K562 (cell line): Measurements from ENCODE around the gene ANKRD33. TPM values are rescaled to one million over a fixed set of nuclear protein-coding genes. Genes with fewer than 3 reads are reported as not detected.
A peak's percentile ranks its signal among the peaks of the same experiment; 100 is the strongest.

Experiments used
- ATAC-seq: fragments of 200-7000 bp; cut with Tn5 transposase; 3 replicates; pipeline ENCODE4 v1.9.1; 2020; ENCODE audit warnings: moderate library complexity
- BruUV-seq: library from RNA; stranded (reverse); fragments of 400-500 nt; replicated peaks from 2 replicates; lab custom pipeline; 2021; lab: Mats Ljungman, UMichigan
- CTCF ChIA-PET: fragments of 300-600 bp; formaldehyde crosslinking; extraction: SDS; loops from one replicate; lab custom pipeline; 2021; ENCODE audit warnings: low intra/inter-chr PET ratio; lab: Yijun Ruan, JAX
- POLR2A ChIA-PET: fragments of 300-600, 350-650 bp; sonication (Branson Sonifier 250); formaldehyde crosslinking; extraction: SDS; loops from one replicate; lab custom pipeline; 2021; ENCODE audit warnings: antibody characterized with exemption, inconsistent platforms; lab: Yijun Ruan, JAX
- DNase-seq, 4 experiments: peaks; one replicate each; pipeline versions ENCODE4 v3.0.0 to v3.0.0-alpha.2; 2011 to 2018; ENCODE audit warnings: low spot score in 3 of 4, mixed read lengths in 3 of 4; ENCODE audit errors: extremely low read depth in 1 of 4
- FAIRE-seq: peaks from 2 replicates; lab custom pipeline; 2011; peaks lifted over from hg19 to GRCh38; lab: Jason Lieb, UNC
- H2AFZ ChIP-seq: 2 replicates; pipeline ENCODE4 v1.6.0; 2011; ENCODE audit warnings: low read depth, low read length, control low read depth, inconsistent platforms
- H3K27ac ChIP-seq: fragments of 200-600 bp; 3 replicates; pipeline ENCODE4 v1.8.0; 2011; ENCODE audit warnings: low read depth, mild to moderate bottlenecking, control low read depth, inconsistent platforms, low read length, moderate library complexity, mixed read lengths; ENCODE audit errors: extremely low read depth
- H3K27me3 ChIP-seq, 2 experiments: fragments of 300-600 bp in 1 of 2; 2 replicates in 1 of 2; 3 replicates in 1 of 2; pipeline versions ENCODE4 v1.6.0 to v1.8.0; 2011; ENCODE audit warnings: inconsistent platforms in 2 of 2, low read length in 2 of 2, mild to moderate bottlenecking in 1 of 2, mixed read lengths in 1 of 2, moderate library complexity in 1 of 2; ENCODE audit not compliant: control insufficient read depth in 2 of 2, insufficient read depth in 2 of 2
- H3K36me3 ChIP-seq: fragments of 300-600 bp; 3 replicates; pipeline ENCODE4 v1.8.0; 2011; ENCODE audit warnings: mild to moderate bottlenecking, low read length, inconsistent platforms; ENCODE audit not compliant: control insufficient read depth, insufficient read depth
- H3K4me1 ChIP-seq, 2 experiments: fragments of 200-600 bp in 1 of 2; replicated peaks in 1 of 2; 2 replicates in 1 of 2; 3 replicates in 1 of 2; pipeline versions ENCODE4 v1.5.1 to v1.8.0; 2011; ENCODE audit warnings: inconsistent platforms in 2 of 2, low read length in 2 of 2, mild to moderate bottlenecking in 1 of 2, mixed read lengths in 1 of 2, moderate library complexity in 1 of 2; ENCODE audit not compliant: control insufficient read depth in 2 of 2, insufficient read depth in 2 of 2
- H3K4me2 ChIP-seq: 2 replicates; pipeline ENCODE4 v1.6.1; 2011; ENCODE audit warnings: low read length, control low read depth, inconsistent platforms, mixed read lengths; ENCODE audit not compliant: insufficient read depth
- H3K4me3 ChIP-seq: fragments of 200-600 bp; sonication (generic), shearing (Covaris generic); 2 replicates; pipeline ENCODE4 v1.5.1; 2016; ENCODE audit warnings: control low read depth, inconsistent platforms
- H3K79me2 ChIP-seq: fragments of 200-600 bp; 3 replicates; pipeline ENCODE4 v1.8.0; 2011; ENCODE audit warnings: low read length, inconsistent platforms; ENCODE audit not compliant: control insufficient read depth, insufficient read depth
- H3K9ac ChIP-seq, 2 experiments: 2 replicates each; pipeline versions ENCODE4 v1.6.0 to v1.6.1; 2011; ENCODE audit warnings: low read depth in 2 of 2, low read length in 2 of 2, control low read depth in 1 of 2, inconsistent platforms in 1 of 2, mild to moderate bottlenecking in 1 of 2, mixed read lengths in 1 of 2; ENCODE audit not compliant: insufficient read depth in 1 of 2
- H3K9me1 ChIP-seq: one replicate; pipeline ENCODE4 v1.6.0; 2011; ENCODE audit warnings: inconsistent platforms, mild to moderate bottlenecking, low read length, moderate library complexity; ENCODE audit not compliant: control insufficient read depth, insufficient read depth
- H3K9me3 ChIP-seq: replicated peaks from 2 replicates; pipeline ENCODE4 v1.5.1; 2011; ENCODE audit warnings: low read depth, low read length, inconsistent platforms; ENCODE audit not compliant: control insufficient read depth, insufficient read depth
- H4K20me1 ChIP-seq: replicated peaks from 2 replicates; pipeline ENCODE4 v1.6.1; 2011; ENCODE audit warnings: low read length, inconsistent platforms, mixed read lengths; ENCODE audit not compliant: control insufficient read depth, insufficient read depth
- BCOR ChIP-seq: fragments of 450-650 bp; IDR thresholded peaks from 2 replicates; pipeline ENCODE4 v1.6.1; 2016
- C11orf30 ChIP-seq: fragments of 450-650 bp; IDR thresholded peaks from 2 replicates; pipeline ENCODE4 v1.6.1; 2016; ENCODE audit warnings: low read depth, mild to moderate bottlenecking
- CSDE1 ChIP-seq, 2 experiments: fragments of 450-650 bp; IDR thresholded peaks; 2 replicates each; pipeline ENCODE4 v1.6.1; 2016; ENCODE audit warnings: mild to moderate bottlenecking in 1 of 2
- CXXC5 ChIP-seq: fragments of 250-450 bp; sonication (Bioruptor Pico); IDR thresholded peaks from 2 replicates; pipeline ENCODE4 v1.8.0; 2022; ENCODE audit warnings: inconsistent platforms, mild to moderate bottlenecking, moderate library complexity
- DDX20 ChIP-seq: fragments of 450-650 bp; IDR thresholded peaks from 2 replicates; pipeline ENCODE4 v1.6.1; 2016; ENCODE audit warnings: missing genetic modification characterization, low read depth, mild to moderate bottlenecking, missing compliant biosample characterization, moderate library complexity
- DMBX1 ChIP-seq: fragments of 250-450 bp; sonication (Bioruptor Pico); IDR thresholded peaks from 2 replicates; pipeline ENCODE4 v1.8.0; 2022; ENCODE audit warnings: inconsistent platforms, mild to moderate bottlenecking, moderate library complexity, borderline replicate concordance
- ELF2 ChIP-seq: fragments of 250-450 bp; sonication (Bioruptor Pico); IDR thresholded peaks from 2 replicates; pipeline ENCODE4 v1.5.0; 2021; ENCODE audit warnings: mild to moderate bottlenecking
- FOXK2 ChIP-seq, 2 experiments: fragments of 450-650 bp; IDR thresholded peaks in 1 of 2; conservative IDR thresholded peaks in 1 of 2; 2 replicates each; pipeline ENCODE4 v1.6.1; 2016; ENCODE audit warnings: low read depth in 2 of 2, mild to moderate bottlenecking in 1 of 2
- SIX5 ChIP-seq, 2 experiments: IDR thresholded peaks; 2 replicates each; pipeline ENCODE4 v1.6.1; 2011; ENCODE audit warnings: low read length in 2 of 2, borderline replicate concordance in 1 of 2, low read depth in 1 of 2, mild to moderate bottlenecking in 1 of 2, moderate library complexity in 1 of 2; ENCODE audit not compliant: insufficient read depth in 1 of 2
- WGBS: fragments of 100-300 bp; shearing (Covaris generic); methylation state at CpG from one replicate; pipeline ENCODE4 v1.1.6; 2016; ENCODE audit warnings: low coverage, mixed read lengths; ENCODE audit not compliant: insufficient coverage; ENCODE audit errors: missing lambda C conversion rate; 5-methylcytosine and 5-hydroxymethylcytosine counted together
- in situ Hi-C: fragments of 300-500 bp; cut with MboI; formaldehyde crosslinking; loops from 4 replicates; pipeline ENCODE4 v1.15.0; 2018; ENCODE audit warnings: inconsistent platforms, mixed read lengths
- intact Hi-C: fragments of 100-400 bp; cut with micrococcal nuclease; formaldehyde crosslinking; loops from 2 replicates; pipeline ENCODE4 v1.14.2; 2022
- polyA plus RNA-seq, 8 experiments: library from polyadenylated mRNA; depleted of rRNA in 4 of 8; stranded (reverse) in 5 of 8; unstranded in 3 of 8; fragments of >200 nt; fragmentation: Nextera tagmentation in 2 of 8; fragmentation: Illumina TruSeq in 1 of 8; extraction: Ambion mirVana in 2 of 8; extraction: Trizol in 1 of 8; gene quantifications; 2 replicates each; pipeline versions ENCODE4 v1.2.1 to v1.2.3, GENCODE V29; 2011 to 2014; ENCODE audit warnings: inconsistent platforms in 1 of 8, missing spikeins in 1 of 8
- total RNA-seq, 7 experiments: library from RNA; depleted of rRNA in 6 of 7; stranded (reverse); fragments of >200 nt in 6 of 7; fragmentation: Illumina TruSeq in 2 of 7; extraction: Trizol in 2 of 7; gene quantifications; 2 replicates each; pipeline versions ENCODE4 v1.2.1 to v1.2.3, GENCODE V29; 2011 to 2021; ENCODE audit warnings: low replicate concordance in 1 of 7
- TF ChIP-seq, protein P1 (sequence below): fragments of 450-650 bp; IDR thresholded peaks from 2 replicates; pipeline ENCODE4 v1.6.1; 2018; ENCODE audit not compliant: partially characterized antibody
- TF ChIP-seq, protein P2 (sequence below), 2 experiments: IDR thresholded peaks; 2 replicates each; pipeline ENCODE4 v1.6.1; 2011; ENCODE audit warnings: borderline replicate concordance in 1 of 2, control low read depth in 1 of 2, low read depth in 1 of 2, low read length in 1 of 2, mild to moderate bottlenecking in 1 of 2, mixed read lengths in 1 of 2, moderate library complexity in 1 of 2; ENCODE audit not compliant: insufficient read depth in 1 of 2, insufficient read length in 1 of 2, poor library complexity in 1 of 2, severe bottlenecking in 1 of 2; ENCODE audit errors: extremely low read depth in 1 of 2
- TF ChIP-seq, protein P3 (sequence below): fragments of 450-650 bp; conservative IDR thresholded peaks from 2 replicates; pipeline ENCODE4 v1.6.1; 2016; ENCODE audit warnings: missing genetic modification characterization, low read depth, mild to moderate bottlenecking, control low read depth, missing compliant biosample characterization

ANKRD33 gene
- total and polyA plus RNA-seq, 9 of the 15 experiments (the other 6 are each of a cell fraction or from before 2014, with no cell fraction given): 0.04 to 0.11 (median 0.07) TPM; not detected in 4

DNA sequence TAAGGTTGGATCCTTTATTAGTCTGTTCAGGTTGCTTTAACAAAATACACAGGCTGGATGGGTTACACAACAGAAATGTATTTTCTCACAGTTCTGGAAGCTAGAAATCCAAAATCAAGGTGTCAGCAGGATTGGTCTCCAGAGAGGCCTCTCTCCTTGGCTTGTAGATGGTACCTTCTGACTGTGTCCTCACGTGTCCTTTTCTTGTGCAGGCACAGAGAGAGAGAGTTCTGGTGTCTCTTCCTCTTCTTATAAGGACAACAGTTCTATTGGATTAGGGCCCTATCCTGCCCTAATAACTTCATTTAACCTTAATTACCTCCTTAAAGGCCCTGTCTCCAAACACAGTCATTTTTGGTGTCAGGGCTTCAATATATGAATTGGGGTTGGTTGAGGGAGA lies 4.6 kb upstream of the ANKRD33 start:
- no peak overlapping the region for H3K9ac ChIP-seq
- POLR2A ChIA-PET: no interaction called here
- DNase-seq (no peak), ATAC-seq (no peak), FAIRE-seq (no peak)
- peaks cover 16 to 30% of the 10 kb centered on the region in 2 experiments for H3K4me1 ChIP-seq
- H3K27ac ChIP-seq: no peak overlapping the region
- in situ Hi-C loops (no loop called here), intact Hi-C loops (no loop called here)
- H3K4me2 ChIP-seq: no peak overlapping the region
- CTCF ChIA-PET: interaction anchor here (0.7 kb wide), 1 partner anchor 34 kb away, joined by 3 read pairs; no protein-coding TSS in a partner anchor
- H3K36me3 ChIP-seq: no peaks in the 10 kb centered on the region
- no peaks in the 10 kb centered on the region for H3K27me3 ChIP-seq
- WGBS: 40% methylated on average over 1 of the region's 1 CpG
- BruUV-seq: no TSS peak
- H3K4me3 ChIP-seq: no peak overlapping the region
- no peaks in the 10 kb centered on the region for H3K79me2 ChIP-seq
- TF ChIP-seq, protein P1, sequence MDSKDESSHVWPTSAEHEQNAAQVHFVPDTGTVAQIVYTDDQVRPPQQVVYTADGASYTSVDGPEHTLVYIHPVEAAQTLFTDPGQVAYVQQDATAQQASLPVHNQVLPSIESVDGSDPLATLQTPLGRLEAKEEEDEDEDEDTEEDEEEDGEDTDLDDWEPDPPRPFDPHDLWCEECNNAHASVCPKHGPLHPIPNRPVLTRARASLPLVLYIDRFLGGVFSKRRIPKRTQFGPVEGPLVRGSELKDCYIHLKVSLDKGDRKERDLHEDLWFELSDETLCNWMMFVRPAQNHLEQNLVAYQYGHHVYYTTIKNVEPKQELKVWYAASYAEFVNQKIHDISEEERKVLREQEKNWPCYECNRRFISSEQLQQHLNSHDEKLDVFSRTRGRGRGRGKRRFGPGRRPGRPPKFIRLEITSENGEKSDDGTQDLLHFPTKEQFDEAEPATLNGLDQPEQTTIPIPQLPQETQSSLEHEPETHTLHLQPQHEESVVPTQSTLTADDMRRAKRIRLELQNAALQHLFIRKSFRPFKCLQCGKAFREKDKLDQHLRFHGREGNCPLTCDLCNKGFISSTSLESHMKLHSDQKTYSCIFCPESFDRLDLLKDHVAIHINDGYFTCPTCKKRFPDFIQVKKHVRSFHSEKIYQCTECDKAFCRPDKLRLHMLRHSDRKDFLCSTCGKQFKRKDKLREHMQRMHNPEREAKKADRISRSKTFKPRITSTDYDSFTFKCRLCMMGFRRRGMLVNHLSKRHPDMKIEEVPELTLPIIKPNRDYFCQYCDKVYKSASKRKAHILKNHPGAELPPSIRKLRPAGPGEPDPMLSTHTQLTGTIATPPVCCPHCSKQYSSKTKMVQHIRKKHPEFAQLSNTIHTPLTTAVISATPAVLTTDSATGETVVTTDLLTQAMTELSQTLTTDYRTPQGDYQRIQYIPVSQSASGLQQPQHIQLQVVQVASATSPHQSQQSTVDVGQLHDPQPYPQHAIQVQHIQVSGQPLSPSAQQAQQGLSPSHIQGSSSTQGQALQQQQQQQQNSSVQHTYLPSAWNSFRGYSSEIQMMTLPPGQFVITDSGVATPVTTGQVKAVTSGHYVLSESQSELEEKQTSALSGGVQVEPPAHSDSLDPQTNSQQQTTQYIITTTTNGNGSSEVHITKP: peak; percentile 38
- TF ChIP-seq FOXK2 (conservative IDR thresholded peaks at IDR 0.05 in 1 of 2, IDR thresholded peaks at IDR 0.05 in 1 of 2; ENCODE audit: low read depth in 2 of 2) (no peak), CXXC5 (CRISPR knock-in tag) (peak; percentile 34; the same call in 1 of the 2 replicates), SIX5 (IDR thresholded peaks at IDR 0.05; ENCODE audit: borderline replicate concordance in 1 of 2, insufficient read depth in 1 of 2, low read depth in 1 of 2, low read length in 2 of 2) (no peak), C11orf30 (peak; percentile 40; the same call in 1 of the 2 replicates), BCOR (no peak), DMBX1 (CRISPR knock-in tag) (peak; percentile 58; the same call in 1 of the 2 replicates), DDX20 (tag) (0 out of 2 replicates have a peak, but pooled peaks have one; percentile 9), CSDE1 (IDR thresholded peaks at IDR 0.05) (no peak), ELF2 (CRISPR knock-in tag) (0 out of 2 replicates have a peak, but pooled peaks have one; percentile 11)
- TF ChIP-seq, protein P2, sequence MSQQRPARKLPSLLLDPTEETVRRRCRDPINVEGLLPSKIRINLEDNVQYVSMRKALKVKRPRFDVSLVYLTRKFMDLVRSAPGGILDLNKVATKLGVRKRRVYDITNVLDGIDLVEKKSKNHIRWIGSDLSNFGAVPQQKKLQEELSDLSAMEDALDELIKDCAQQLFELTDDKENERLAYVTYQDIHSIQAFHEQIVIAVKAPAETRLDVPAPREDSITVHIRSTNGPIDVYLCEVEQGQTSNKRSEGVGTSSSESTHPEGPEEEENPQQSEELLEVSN (IDR thresholded peaks at IDR 0.05; ENCODE audit: borderline replicate concordance in 1 of 2, extremely low read depth in 1 of 2, insufficient read depth in 1 of 2, insufficient read length in 1 of 2, low read depth in 1 of 2, low read length in 1 of 2, poor library complexity in 1 of 2, severe bottlenecking in 1 of 2): no peak
- TF ChIP-seq, protein P3, sequence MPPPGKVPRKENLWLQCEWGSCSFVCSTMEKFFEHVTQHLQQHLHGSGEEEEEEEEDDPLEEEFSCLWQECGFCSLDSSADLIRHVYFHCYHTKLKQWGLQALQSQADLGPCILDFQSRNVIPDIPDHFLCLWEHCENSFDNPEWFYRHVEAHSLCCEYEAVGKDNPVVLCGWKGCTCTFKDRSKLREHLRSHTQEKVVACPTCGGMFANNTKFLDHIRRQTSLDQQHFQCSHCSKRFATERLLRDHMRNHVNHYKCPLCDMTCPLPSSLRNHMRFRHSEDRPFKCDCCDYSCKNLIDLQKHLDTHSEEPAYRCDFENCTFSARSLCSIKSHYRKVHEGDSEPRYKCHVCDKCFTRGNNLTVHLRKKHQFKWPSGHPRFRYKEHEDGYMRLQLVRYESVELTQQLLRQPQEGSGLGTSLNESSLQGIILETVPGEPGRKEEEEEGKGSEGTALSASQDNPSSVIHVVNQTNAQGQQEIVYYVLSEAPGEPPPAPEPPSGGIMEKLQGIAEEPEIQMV (tag): 0 out of 2 replicates have a peak, but pooled peaks have one; percentile 35
- no peaks in the 10 kb centered on the region for H3K9me1 ChIP-seq
- no peaks in the 10 kb centered on the region for H4K20me1 ChIP-seq
- H2AFZ ChIP-seq: no peak overlapping the region
- H3K9me3 ChIP-seq: 0 out of 2 replicates have a peak, but pooled peaks cover 2% of the 10 kb centered on the region
